H1 (cell line): Measurements from ENCODE around the gene FRMD6. TPM values are rescaled to one million over a fixed set of nuclear protein-coding genes. Genes with fewer than 3 reads are reported as not detected.

ENCODE experiments used
- CTCF ChIA-PET: fragments of 300-600 bp; sonication (Branson Sonifier 250); formaldehyde crosslinking; loops from one replicate; lab custom pipeline; 2021; ENCODE audit not compliant: partially characterized antibody; lab: Charles Lee
- POLR2A ChIA-PET: fragments of 300-600 bp; sonication (Branson Sonifier 250); formaldehyde crosslinking; loops from one replicate; lab custom pipeline; 2021; ENCODE audit warnings: inconsistent platforms; ENCODE audit not compliant: partially characterized antibody; lab: Charles Lee
- DNase-seq, 2 experiments: peaks; one replicate each; pipeline versions ENCODE4 v3.0.0 to v3.0.0-alpha.2; 2010 to 2022; ENCODE audit warnings: low spot score in 2 of 2, low read depth in 1 of 2, mixed read lengths in 1 of 2
- FAIRE-seq: peaks from 2 replicates; lab custom pipeline; 2011; peaks lifted over from hg19 to GRCh38; lab: Jason Lieb, UNC
- H2AFZ ChIP-seq: 2 replicates; pipeline ENCODE4 v1.8.1; 2012; ENCODE audit warnings: low read length, inconsistent platforms
- H2AK5ac ChIP-seq: 2 replicates; pipeline ENCODE4 v1.6.1; 2013; ENCODE audit warnings: low read depth, low read length
- H2BK120ac ChIP-seq: replicated peaks from 2 replicates; pipeline ENCODE3; 2013; ENCODE audit warnings: low read depth, low read length, inconsistent platforms
- H2BK12ac ChIP-seq: 2 replicates; pipeline ENCODE4 v1.6.1; 2013; ENCODE audit warnings: low read depth, low read length
- H2BK15ac ChIP-seq: 2 replicates; pipeline ENCODE4 v1.6.1; 2013; ENCODE audit warnings: low read length
- H2BK20ac ChIP-seq: 2 replicates; pipeline ENCODE4 v1.6.1; 2013; ENCODE audit warnings: low read length
- H2BK5ac ChIP-seq: 2 replicates; pipeline ENCODE4 v1.6.1; 2013; ENCODE audit warnings: low read depth, low read length
- H3K14ac ChIP-seq: 2 replicates; pipeline ENCODE4 v1.6.1; 2013; ENCODE audit warnings: inconsistent platforms; ENCODE audit not compliant: insufficient read length
- H3K18ac ChIP-seq: 2 replicates; pipeline ENCODE4 v1.6.1; 2013; ENCODE audit warnings: low read length; ENCODE audit errors: extremely low read depth
- H3K23ac ChIP-seq: 2 replicates; pipeline ENCODE4 v1.6.1; 2013; ENCODE audit warnings: inconsistent platforms; ENCODE audit not compliant: insufficient read length
- H3K23me2 ChIP-seq: 2 replicates; pipeline ENCODE4 v1.6.1; 2013; ENCODE audit warnings: low read depth, low read length
- H3K27ac ChIP-seq: 2 replicates; pipeline ENCODE4 v1.6.1; 2011; ENCODE audit warnings: low read depth, low read length, inconsistent platforms
- H3K27me3 ChIP-seq, 4 experiments: replicated peaks in 1 of 4; 1 replicate in 1 of 4; 2 replicates in 3 of 4; pipeline versions ENCODE4 v1.6.1 to v1.8.1; 2011 to 2013; ENCODE audit warnings: low read length in 3 of 4, mild to moderate bottlenecking in 3 of 4, inconsistent platforms in 2 of 4, mixed read lengths in 2 of 4, moderate library complexity in 1 of 4; ENCODE audit not compliant: control insufficient read depth in 3 of 4, insufficient read depth in 3 of 4; ENCODE audit errors: extremely low read depth in 1 of 4
- H3K36me3 ChIP-seq, 4 experiments: 2 replicates each; pipeline versions ENCODE4 v1.6.1 to v1.8.1; 2011 to 2013; ENCODE audit warnings: mild to moderate bottlenecking in 4 of 4, low read length in 3 of 4, moderate library complexity in 2 of 4, control low read depth in 1 of 4, inconsistent platforms in 1 of 4; ENCODE audit not compliant: insufficient read depth in 4 of 4, control insufficient read depth in 2 of 4
- H3K4ac ChIP-seq: replicated peaks from 2 replicates; pipeline ENCODE3; 2013; ENCODE audit warnings: low read length, low read depth, mixed read lengths, inconsistent platforms; ENCODE audit not compliant: insufficient read length
- H3K4me1 ChIP-seq, 4 experiments: replicated peaks in 1 of 4; 1 replicate in 1 of 4; 2 replicates in 3 of 4; pipeline versions ENCODE4 v1.6.1 to v1.8.1; 2011 to 2013; ENCODE audit warnings: low read length in 3 of 4, inconsistent platforms in 2 of 4, mixed read lengths in 1 of 4; ENCODE audit not compliant: insufficient read depth in 4 of 4, control insufficient read depth in 3 of 4
- H3K4me2 ChIP-seq, 2 experiments: 2 replicates each; pipeline versions ENCODE4 v1.6.1 to v1.8.1; 2011 to 2013; ENCODE audit warnings: low read depth in 2 of 2, low read length in 2 of 2, control low read depth in 1 of 2, inconsistent platforms in 1 of 2, mild to moderate bottlenecking in 1 of 2; ENCODE audit not compliant: insufficient read depth in 1 of 2
- H3K4me3 ChIP-seq, 4 experiments: fragments of 200-600, 300-600 bp in 1 of 4; sonication (generic), shearing (Covaris generic), sonication (Bioruptor Twin) in 1 of 4; 2 replicates each; pipeline versions ENCODE4 v1.5.1 to v1.8.1; 2011 to 2016; ENCODE audit warnings: low read length in 4 of 4, low read depth in 3 of 4, control low read depth in 2 of 4, inconsistent platforms in 2 of 4, mild to moderate bottlenecking in 2 of 4, mixed read lengths in 1 of 4, moderate library complexity in 1 of 4; ENCODE audit not compliant: insufficient read depth in 2 of 4; ENCODE audit errors: extremely low read depth in 1 of 4
- H3K56ac ChIP-seq: replicated peaks from 2 replicates; pipeline ENCODE3; 2013; ENCODE audit warnings: low read depth, mild to moderate bottlenecking, mixed read lengths, low read length, inconsistent platforms; ENCODE audit not compliant: insufficient read length
- H3K79me1 ChIP-seq: 2 replicates; pipeline ENCODE4 v1.6.1; 2013; ENCODE audit warnings: low read depth, low read length, control low read depth
- H3K79me2 ChIP-seq, 2 experiments: 2 replicates each; pipeline versions ENCODE4 v1.6.1 to v1.8.1; 2012 to 2013; ENCODE audit warnings: low read length in 2 of 2, mild to moderate bottlenecking in 2 of 2, inconsistent platforms in 1 of 2; ENCODE audit not compliant: insufficient read depth in 2 of 2, control insufficient read depth in 1 of 2
- H3K9ac ChIP-seq, 4 experiments: replicated peaks in 1 of 4; 1 replicate in 1 of 4; 2 replicates in 3 of 4; pipeline versions ENCODE4 v1.6.1 to v1.8.1; 2011 to 2013; ENCODE audit warnings: low read depth in 3 of 4, low read length in 3 of 4, control low read depth in 2 of 4, mild to moderate bottlenecking in 2 of 4, moderate library complexity in 2 of 4, inconsistent platforms in 1 of 4; ENCODE audit errors: extremely low read depth in 1 of 4
- H3K9me3 ChIP-seq, 2 experiments: 2 replicates each; pipeline versions ENCODE4 v1.6.1 to v1.8.1; 2012 to 2013; ENCODE audit warnings: mild to moderate bottlenecking in 2 of 2, moderate library complexity in 2 of 2, control low read depth in 1 of 2, inconsistent platforms in 1 of 2, low read depth in 1 of 2, low read length in 1 of 2, mixed read lengths in 1 of 2; ENCODE audit not compliant: insufficient read depth in 2 of 2
- H4K20me1 ChIP-seq, 2 experiments: replicated peaks in 1 of 2; 2 replicates each; pipeline versions ENCODE3 to v1.8.1; 2011 to 2013; ENCODE audit warnings: inconsistent platforms in 2 of 2, low read length in 2 of 2, mild to moderate bottlenecking in 1 of 2; ENCODE audit not compliant: insufficient read depth in 2 of 2, control insufficient read depth in 1 of 2
- H4K5ac ChIP-seq: 2 replicates; pipeline ENCODE4 v1.6.1; 2013; ENCODE audit warnings: low read length, low read depth, mixed read lengths, inconsistent platforms; ENCODE audit not compliant: insufficient read length
- H4K8ac ChIP-seq: 2 replicates; pipeline ENCODE4 v1.8.0; 2013; ENCODE audit warnings: mild to moderate bottlenecking, moderate library complexity, low read length, inconsistent platforms; ENCODE audit not compliant: insufficient read depth; ENCODE audit errors: extremely low read depth
- H4K91ac ChIP-seq: replicated peaks from 2 replicates; pipeline ENCODE3; 2013; ENCODE audit warnings: low read length, mixed read lengths, inconsistent platforms; ENCODE audit not compliant: insufficient read length
- ASH2L ChIP-seq: fragments of 200-600, 300-600 bp; sonication (generic); IDR thresholded peaks from one replicate; pipeline ENCODE4 v1.7.1; 2017; ENCODE audit warnings: low read length
- ATF3 ChIP-seq: IDR thresholded peaks from 2 replicates; pipeline ENCODE4 v1.6.1; 2011; ENCODE audit warnings: low read depth, mild to moderate bottlenecking, low read length; ENCODE audit not compliant: insufficient read depth
- BACH1 ChIP-seq: IDR thresholded peaks from 2 replicates; pipeline ENCODE4 v1.6.1; 2012; ENCODE audit warnings: low read length, improper control_type of control experiment
- BCL11A ChIP-seq, 2 experiments: IDR thresholded peaks; one replicate each; pipeline ENCODE4 v1.6.1; 2011; ENCODE audit warnings: low read depth in 2 of 2, low read length in 2 of 2, mild to moderate bottlenecking in 2 of 2
- GTF2F1 ChIP-seq: IDR thresholded peaks from 2 replicates; pipeline ENCODE4 v1.6.1; 2012; ENCODE audit warnings: low read depth, low read length, improper control_type of control experiment, borderline replicate concordance
- MAFK ChIP-seq: IDR thresholded peaks from 2 replicates; pipeline ENCODE4 v1.6.1; 2012; ENCODE audit warnings: low read depth, mild to moderate bottlenecking, improper control_type of control experiment, low read length
- RBBP5 ChIP-seq: IDR thresholded peaks from 2 replicates; pipeline ENCODE4 v1.7.1; 2012; ENCODE audit warnings: low read depth, mild to moderate bottlenecking, inconsistent platforms, low read length, moderate library complexity, borderline replicate concordance
- RNF2 ChIP-seq: fragments of 200-900, 300-1000 bp; sonication (generic); IDR thresholded peaks from 2 replicates; pipeline ENCODE4 v1.7.1; 2016; ENCODE audit warnings: borderline replicate concordance, low read depth, mild to moderate bottlenecking, antibody characterized with exemption, low read length; ENCODE audit not compliant: poor library complexity, severe bottlenecking; ENCODE audit errors: missing control alignments
- TAF1 ChIP-seq: IDR thresholded peaks from 2 replicates; pipeline ENCODE4 v1.6.1; 2011; ENCODE audit warnings: mild to moderate bottlenecking, low read depth, low read length
- TBP ChIP-seq: IDR thresholded peaks from 2 replicates; pipeline ENCODE4 v1.6.1; 2011; ENCODE audit warnings: low read depth, low read length, improper control_type of control experiment
- USF2 ChIP-seq: IDR thresholded peaks from 2 replicates; pipeline ENCODE4 v1.6.1; 2011; ENCODE audit warnings: low read length, improper control_type of control experiment
- WGBS, 2 experiments: shearing (Covaris generic) in 1 of 2; methylation state at CpG; one replicate each; pipeline versions ENCODE4 v1.1.6 to v1.1.7; 2013 to 2015; ENCODE audit warnings: low lambda C conversion rate in 2 of 2, mixed read lengths in 2 of 2, inconsistent platforms in 1 of 2, low coverage in 1 of 2, missing lambda C conversion rate in 1 of 2; ENCODE audit not compliant: insufficient replicate concordance in 2 of 2, insufficient coverage in 1 of 2, insufficient read length in 1 of 2; ENCODE audit errors: extremely low coverage in 1 of 2, missing lambda C conversion rate in 1 of 2; 5-methylcytosine and 5-hydroxymethylcytosine counted together
- polyA plus RNA-seq, 7 experiments: library from polyadenylated mRNA; depleted of rRNA in 3 of 7; stranded (reverse) in 5 of 7; unstranded in 2 of 7; fragments of >200 nt in 5 of 7; fragments of 200-250 nt in 2 of 7; gene quantifications; 1 replicate in 5 of 7; 2 replicates in 1 of 7; 4 replicates in 1 of 7; pipeline versions ENCODE4 v1.2.1 to v1.2.3, GENCODE V29; 2011 to 2013; ENCODE audit warnings: missing spikeins in 2 of 7, mixed read lengths in 2 of 7
- total RNA-seq: library from RNA; stranded (reverse); fragmentation: NEBNext Ultra II Directional; extraction: Animal tissue kit (Norgen Biotek cat#: 25700); gene quantifications from 2 replicates; pipeline ENCODE4 v1.2.1, GENCODE V29; 2021

The FRMD6 gene
- total and polyA plus RNA-seq, 2 of the 8 experiments (the other 6 are each of a cell fraction or from before 2014, with no cell fraction given), result 5.4 to 23.7 TPM

- FAIRE-seq, result no peak
- TF ChIP-seq RBBP5, result no peak
- no peak for TF ChIP-seq TAF1
- no peak for TF ChIP-seq ATF3
- TF ChIP-seq BACH1, result no peak
- no peak for TF ChIP-seq BCL11A (IDR thresholded peaks at IDR 0.05; ENCODE audit: low read depth in 2 of 2, low read length in 2 of 2)
- no peak for TF ChIP-seq RNF2
- no peak for TF ChIP-seq MAFK
- TF ChIP-seq USF2, result no peak
- no peak for TF ChIP-seq ASH2L
- no peak for TF ChIP-seq GTF2F1
- no peak for TF ChIP-seq TBP
Observed at GRCh38 chr14:51668870-51669269, 17.2 kb downstream of the FRMD6 start.

More at GRCh38 chr14:51668870-51669269, 17.2 kb downstream of the FRMD6 start:
- Histone ChIP-seq H3K9me3 (no peaks in the 10 kb centered on the region; a peak in 1 of 4 replicates), H3K4me3 (no peak overlapping the region), H3K56ac (no peak overlapping the region), H3K23me2 (no peaks in the 10 kb centered on the region), H2BK12ac (no peak overlapping the region), H3K23ac (no peak overlapping the region), H2BK15ac (no peak overlapping the region), H4K20me1 (no peaks in the 10 kb centered on the region), H3K9ac (no peak overlapping the region), H3K14ac (no peak overlapping the region), H3K79me2 (0 out of 4 replicates have a peak, but pooled peaks cover 0 to 3% of the 10 kb centered on the region in 2 experiments), H3K4me2 (no peak overlapping the region), H2AK5ac (no peak overlapping the region), H3K27ac (no peak overlapping the region), H3K27me3 (no peaks in the 10 kb centered on the region), H4K91ac (no peak overlapping the region), H4K8ac (no peak overlapping the region), H3K79me1 (no peaks in the 10 kb centered on the region), H3K4ac (no peak overlapping the region), H3K36me3 (no peaks in the 10 kb centered on the region; a peak in 2 of 8 replicates), H2AFZ (no peak overlapping the region), H2BK120ac (no peak overlapping the region), H3K4me1 (no peaks in the 10 kb centered on the region; a peak in 1 of 7 replicates), H2BK5ac (no peak overlapping the region), H2BK20ac (no peak overlapping the region), H3K18ac (no peak overlapping the region), H4K5ac (no peak overlapping the region)
- CTCF ChIA-PET, result interaction anchor here (0.7 to 1.6 kb wide), 4 partner anchors 10 to 370 kb away, joined by 3 to 5 read pairs (median 4); no protein-coding TSS in a partner anchor
- 91% methylated on average over 2 of the region's 2 CpGs; no CpG with 5 or more reads in 1 of the 2 experiments for WGBS, 2 experiments
- DNase-seq, result no peak
- POLR2A ChIA-PET, result interaction anchor here (1.1 kb wide), 1 partner anchor 13 kb away, joined by 3 read pairs; no protein-coding TSS in a partner anchor
